A549 (cell line): Measurements from ENCODE around the gene UROC1. TPM values are rescaled to one million over a fixed set of nuclear protein-coding genes. Genes with fewer than 3 reads are reported as not detected.

Experiments used
- ATAC-seq, 2 experiments: fragments of 200-7000 bp in 1 of 2; fragments of >200 bp in 1 of 2; cut with Nextera tagmentation in 1 of 2; cut with Tn5 transposase in 1 of 2; 3 replicates each; pipeline versions ENCODE4 v1.8.0 to v1.9.1; 2018 to 2020; ENCODE audit warnings: mild to moderate bottlenecking in 1 of 2, moderate library complexity in 1 of 2
- CTCF ChIA-PET: fragments of 300-600 bp; sonication (Branson Sonifier 250); formaldehyde crosslinking; extraction: SDS; loops from one replicate; lab custom pipeline; 2021; ENCODE audit warnings: antibody characterized with exemption, inconsistent platforms; lab: Yijun Ruan, JAX
- POLR2A ChIA-PET: fragments of 350-600 bp; formaldehyde crosslinking; extraction: SDS; loops from one replicate; lab custom pipeline; 2021; ENCODE audit warnings: antibody characterized with exemption, inconsistent platforms; lab: Yijun Ruan, JAX
- DNase-seq, 2 experiments: peaks; one replicate each; pipeline versions ENCODE4 v3.0.0 to v3.0.0-alpha.2; 2011 to 2016; ENCODE audit warnings: low read depth in 1 of 2, low spot score in 1 of 2
- FAIRE-seq: peaks from 2 replicates; lab custom pipeline; 2011; peaks lifted over from hg19 to GRCh38; lab: Jason Lieb, UNC
- H3K27ac ChIP-seq, 2 experiments: fragments of >200 bp; sonication (Bioruptor Twin); formaldehyde crosslinking; 3 replicates each; pipeline ENCODE4 v1.5.1; 2016 to 2017
- H3K4me1 ChIP-seq: fragments of >200 bp; sonication (Bioruptor Twin); formaldehyde crosslinking; 3 replicates; pipeline ENCODE4 v1.6.1; 2016
- H3K4me2 ChIP-seq: fragments of >200 bp; sonication (Bioruptor Twin); formaldehyde crosslinking; 3 replicates; pipeline ENCODE4 v1.6.1; 2016
- H3K4me3 ChIP-seq: fragments of >200 bp; sonication (Bioruptor Twin); formaldehyde crosslinking; 3 replicates; pipeline ENCODE4 v1.5.1; 2016
- H3K9me3 ChIP-seq: fragments of >200 bp; sonication (Bioruptor Twin); formaldehyde crosslinking; 3 replicates; pipeline ENCODE4 v1.6.1; 2016
- CBX8 ChIP-seq: fragments of 200-600 bp; sonication (generic); IDR thresholded peaks from 2 replicates; pipeline ENCODE4 v1.6.1; 2016
- CEBPB ChIP-seq, 2 experiments: fragments of >200 bp in 1 of 2; sonication (Bioruptor Twin) in 1 of 2; formaldehyde crosslinking in 1 of 2; IDR thresholded peaks; 2 replicates each; pipeline ENCODE4 v1.6.1; 2012 to 2016
- CHD4 ChIP-seq: fragments of 200-600 bp; sonication (generic); IDR thresholded peaks from 2 replicates; pipeline ENCODE4 v1.6.1; 2016; ENCODE audit warnings: antibody characterized with exemption, mild to moderate bottlenecking, borderline replicate concordance
- EHF ChIP-seq: fragments of 250-450 bp; sonication (Bioruptor Pico); IDR thresholded peaks from 2 replicates; pipeline ENCODE4 v1.5.0; 2020; ENCODE audit warnings: mild to moderate bottlenecking
- EP300 ChIP-seq, 2 experiments: fragments of >200 bp; sonication (Bioruptor Twin); formaldehyde crosslinking; IDR thresholded peaks; 2 replicates in 1 of 2; 3 replicates in 1 of 2; pipeline ENCODE4 v1.6.1; 2016 to 2017
- ESRRA ChIP-seq: fragments of 150-350 bp; IDR thresholded peaks from 2 replicates; pipeline ENCODE4 v1.6.1; 2014; ENCODE audit warnings: mild to moderate bottlenecking, low read length, borderline replicate concordance
- GATA3 ChIP-seq: IDR thresholded peaks from 2 replicates; pipeline ENCODE4 v1.6.1; 2012; ENCODE audit warnings: borderline replicate concordance
- HOXA7 ChIP-seq: fragments of 250-450 bp; sonication (Bioruptor Pico); IDR thresholded peaks from 2 replicates; pipeline ENCODE4 v1.5.0; 2020; ENCODE audit warnings: mild to moderate bottlenecking, moderate library complexity
- HOXB13 ChIP-seq: fragments of 250-450 bp; sonication (Bioruptor Pico); IDR thresholded peaks from 2 replicates; pipeline ENCODE4 v1.5.0; 2020; ENCODE audit warnings: low read depth, mild to moderate bottlenecking, moderate library complexity
- HOXB5 ChIP-seq: fragments of 250-450 bp; sonication (Bioruptor Pico); IDR thresholded peaks from 2 replicates; pipeline ENCODE4 v1.5.0; 2020; ENCODE audit warnings: mild to moderate bottlenecking, moderate library complexity
- JUN ChIP-seq, 2 experiments: fragments of >200 bp; sonication (Bioruptor Twin); formaldehyde crosslinking; IDR thresholded peaks; 2 replicates in 1 of 2; 3 replicates in 1 of 2; pipeline ENCODE4 v1.6.1; 2016 to 2017
- KDM1A ChIP-seq: fragments of 200-600 bp; sonication (generic); IDR thresholded peaks from 2 replicates; pipeline ENCODE4 v1.6.1; 2016; ENCODE audit warnings: low read depth, mild to moderate bottlenecking
- KDM5A ChIP-seq: fragments of 200-600 bp; sonication (generic); IDR thresholded peaks from 2 replicates; pipeline ENCODE4 v1.6.1; 2016; ENCODE audit warnings: antibody characterized with exemption, mild to moderate bottlenecking
- MAFK ChIP-seq: fragments of 450-650 bp; IDR thresholded peaks from 2 replicates; pipeline ENCODE4 v1.6.1; 2014; ENCODE audit not compliant: partially characterized antibody
- NFE2L2 ChIP-seq: fragments of 150-350 bp; conservative IDR thresholded peaks from 2 replicates; pipeline ENCODE4 v1.6.1; 2014; ENCODE audit warnings: low read length
- NR3C1 ChIP-seq: fragments of >200 bp; sonication (Bioruptor Twin); formaldehyde crosslinking; IDR thresholded peaks from 3 replicates; pipeline ENCODE4 v1.6.1; 2017
- RARB ChIP-seq: fragments of 250-450 bp; sonication (Bioruptor Pico); IDR thresholded peaks from 2 replicates; pipeline ENCODE4 v1.8.0; 2021; ENCODE audit warnings: mild to moderate bottlenecking, moderate library complexity
- SMC3 ChIP-seq: fragments of >200 bp; sonication (Bioruptor Twin); formaldehyde crosslinking; IDR thresholded peaks from 3 replicates; pipeline ENCODE4 v1.6.1; 2018; ENCODE audit warnings: inconsistent platforms
- SREBF2 ChIP-seq: fragments of 450-650 bp; IDR thresholded peaks from 2 replicates; pipeline ENCODE4 v1.6.1; 2014; ENCODE audit warnings: mild to moderate bottlenecking, moderate library complexity
- ZC3H11A ChIP-seq: fragments of 450-650 bp; IDR thresholded peaks from 2 replicates; pipeline ENCODE4 v1.6.1; 2014; ENCODE audit warnings: antibody characterized with exemption, mild to moderate bottlenecking
- ZFP36 ChIP-seq: fragments of 450-650 bp; IDR thresholded peaks from 2 replicates; pipeline ENCODE4 v1.6.1; 2014; ENCODE audit warnings: borderline replicate concordance; ENCODE audit not compliant: partially characterized antibody
- ZNF302 ChIP-seq: fragments of 250-450 bp; sonication (Bioruptor Pico); IDR thresholded peaks from 2 replicates; pipeline ENCODE4 v1.9.0; 2021; ENCODE audit warnings: inconsistent platforms, mild to moderate bottlenecking, moderate library complexity
- WGBS: methylation state at CpG from one replicate; pipeline ENCODE4 v1.1.6; 2017; ENCODE audit errors: missing lambda C conversion rate; 5-methylcytosine and 5-hydroxymethylcytosine counted together
- polyA plus RNA-seq, 4 experiments: library from polyadenylated mRNA; depleted of rRNA in 3 of 4; stranded (reverse); fragments of >200 nt; fragmentation: RNase III in 1 of 4; extraction: RNeasy Plus Mini Kit Qiagen cat#74134 plus additional on column Dnase treatment in 1 of 4; gene quantifications; 2 replicates in 3 of 4; 3 replicates in 1 of 4; pipeline ENCODE4 v1.2.3, GENCODE V29; 2011 to 2017
- TF ChIP-seq, protein P1 (sequence below): IDR thresholded peaks from 2 replicates; pipeline ENCODE4 v1.6.1; 2012
- TF ChIP-seq, protein P2 (sequence below): fragments of 200-600 bp; sonication (generic); IDR thresholded peaks from 2 replicates; pipeline ENCODE4 v1.6.1; 2016; ENCODE audit warnings: antibody characterized with exemption, mild to moderate bottlenecking, moderate library complexity
- TF ChIP-seq, protein P3 (sequence below): fragments of >200 bp; sonication (Bioruptor Twin); formaldehyde crosslinking; IDR thresholded peaks from 3 replicates; pipeline ENCODE4 v1.5.1; 2016

UROC1 gene
- polyA plus RNA-seq, 2 of the 4 experiments (the other 2 are of a cell fraction), result not detected

DNA sequence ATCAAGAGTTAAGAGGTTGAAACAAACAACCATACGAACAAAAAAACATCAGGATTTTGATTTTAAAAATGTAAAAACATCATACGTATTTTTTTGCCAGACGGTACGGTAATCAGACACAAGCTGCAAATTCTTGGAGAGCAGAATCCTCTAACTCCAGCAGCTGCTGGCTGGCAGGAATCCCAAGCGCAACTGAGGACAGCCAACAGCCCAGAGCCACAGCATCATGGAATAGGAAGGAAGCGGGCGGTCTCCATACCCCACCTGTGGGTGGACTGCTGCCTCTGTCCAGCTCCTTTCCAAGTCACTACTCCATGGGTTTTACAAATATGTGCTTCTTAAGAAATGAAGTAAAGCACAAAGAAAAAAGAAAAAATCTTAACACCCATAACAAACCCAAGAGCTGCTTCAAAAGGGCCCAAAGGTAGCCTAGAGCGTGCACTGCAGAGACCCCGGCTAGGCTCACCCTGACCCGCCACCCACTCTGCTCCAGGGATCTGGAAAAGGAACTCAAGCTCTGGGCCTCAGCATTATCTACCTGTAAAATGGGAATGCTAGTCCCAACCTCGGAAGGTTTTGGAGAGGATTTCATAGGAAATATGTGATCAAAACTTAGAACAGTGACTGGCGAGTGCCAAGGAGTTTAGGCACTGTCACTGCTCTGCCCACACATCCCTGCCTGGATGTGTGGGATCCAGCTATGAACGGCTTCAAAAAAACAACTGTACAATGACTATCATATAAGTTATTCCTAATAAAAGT, 75.3 kb downstream of the UROC1 start:
- POLR2A ChIA-PET, result no interaction called here

DNA sequence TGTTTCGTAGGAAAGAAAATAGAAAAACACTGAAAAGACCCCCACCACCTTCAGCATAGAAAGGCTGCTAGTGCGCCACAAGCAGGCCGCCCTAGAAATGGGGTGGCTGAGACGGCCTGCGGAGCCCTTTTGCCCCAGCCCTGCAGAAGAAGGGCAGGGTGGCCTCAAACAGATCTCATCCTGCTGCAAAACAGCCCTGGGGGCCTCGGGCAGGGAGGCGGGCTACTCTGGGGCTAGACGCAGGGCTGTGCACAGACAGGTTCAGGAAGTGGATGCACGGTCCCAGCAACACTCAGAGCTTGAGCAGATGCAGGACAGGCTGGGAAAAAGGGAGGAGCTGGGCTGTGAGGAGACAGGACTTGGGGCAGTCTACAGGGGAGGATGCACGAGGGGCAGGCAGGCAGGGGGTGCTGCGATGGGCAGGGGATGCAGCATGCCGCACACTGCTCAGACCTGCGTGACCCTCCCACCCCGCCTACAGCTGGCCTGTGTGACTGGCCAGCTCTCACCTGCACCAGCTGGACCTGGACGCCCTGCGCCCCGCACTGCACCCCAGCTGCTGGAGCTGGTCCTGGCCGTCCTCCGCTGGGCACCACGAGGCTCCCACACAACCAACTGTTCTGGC, 76.2 kb downstream of the UROC1 start:
- Histone ChIP-seq H3K4me3 (no peak overlapping the region), H3K9me3 (no peaks in the 10 kb centered on the region), H3K4me1 (no peaks in the 10 kb centered on the region), H3K27ac (no peak overlapping the region), H3K4me2 (no peak overlapping the region)
- FAIRE-seq, result no peak
- no peak for ATAC-seq
- DNase-seq, result no peak
- CTCF ChIA-PET, result no interaction called here
- POLR2A ChIA-PET, result no interaction called here
- WGBS, result 90% methylated on average over 13 of the region's 20 CpGs
- TF ChIP-seq KDM1A, result no peak
- TF ChIP-seq NFE2L2, result no peak
- TF ChIP-seq, protein P1, sequence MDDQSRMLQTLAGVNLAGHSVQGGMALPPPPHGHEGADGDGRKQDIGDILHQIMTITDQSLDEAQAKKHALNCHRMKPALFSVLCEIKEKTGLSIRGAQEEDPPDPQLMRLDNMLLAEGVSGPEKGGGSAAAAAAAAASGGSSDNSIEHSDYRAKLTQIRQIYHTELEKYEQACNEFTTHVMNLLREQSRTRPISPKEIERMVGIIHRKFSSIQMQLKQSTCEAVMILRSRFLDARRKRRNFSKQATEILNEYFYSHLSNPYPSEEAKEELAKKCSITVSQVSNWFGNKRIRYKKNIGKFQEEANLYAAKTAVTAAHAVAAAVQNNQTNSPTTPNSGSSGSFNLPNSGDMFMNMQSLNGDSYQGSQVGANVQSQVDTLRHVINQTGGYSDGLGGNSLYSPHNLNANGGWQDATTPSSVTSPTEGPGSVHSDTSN, result no peak
- TF ChIP-seq ZC3H11A, result no peak
- no peak for TF ChIP-seq JUN (IDR thresholded peaks at IDR 0.05)
- TF ChIP-seq SMC3, result no peak
- no peak for TF ChIP-seq RARB (CRISPR knock-in tag)
- TF ChIP-seq MAFK, result no peak
- no peak for TF ChIP-seq CBX8
- TF ChIP-seq, protein P2, sequence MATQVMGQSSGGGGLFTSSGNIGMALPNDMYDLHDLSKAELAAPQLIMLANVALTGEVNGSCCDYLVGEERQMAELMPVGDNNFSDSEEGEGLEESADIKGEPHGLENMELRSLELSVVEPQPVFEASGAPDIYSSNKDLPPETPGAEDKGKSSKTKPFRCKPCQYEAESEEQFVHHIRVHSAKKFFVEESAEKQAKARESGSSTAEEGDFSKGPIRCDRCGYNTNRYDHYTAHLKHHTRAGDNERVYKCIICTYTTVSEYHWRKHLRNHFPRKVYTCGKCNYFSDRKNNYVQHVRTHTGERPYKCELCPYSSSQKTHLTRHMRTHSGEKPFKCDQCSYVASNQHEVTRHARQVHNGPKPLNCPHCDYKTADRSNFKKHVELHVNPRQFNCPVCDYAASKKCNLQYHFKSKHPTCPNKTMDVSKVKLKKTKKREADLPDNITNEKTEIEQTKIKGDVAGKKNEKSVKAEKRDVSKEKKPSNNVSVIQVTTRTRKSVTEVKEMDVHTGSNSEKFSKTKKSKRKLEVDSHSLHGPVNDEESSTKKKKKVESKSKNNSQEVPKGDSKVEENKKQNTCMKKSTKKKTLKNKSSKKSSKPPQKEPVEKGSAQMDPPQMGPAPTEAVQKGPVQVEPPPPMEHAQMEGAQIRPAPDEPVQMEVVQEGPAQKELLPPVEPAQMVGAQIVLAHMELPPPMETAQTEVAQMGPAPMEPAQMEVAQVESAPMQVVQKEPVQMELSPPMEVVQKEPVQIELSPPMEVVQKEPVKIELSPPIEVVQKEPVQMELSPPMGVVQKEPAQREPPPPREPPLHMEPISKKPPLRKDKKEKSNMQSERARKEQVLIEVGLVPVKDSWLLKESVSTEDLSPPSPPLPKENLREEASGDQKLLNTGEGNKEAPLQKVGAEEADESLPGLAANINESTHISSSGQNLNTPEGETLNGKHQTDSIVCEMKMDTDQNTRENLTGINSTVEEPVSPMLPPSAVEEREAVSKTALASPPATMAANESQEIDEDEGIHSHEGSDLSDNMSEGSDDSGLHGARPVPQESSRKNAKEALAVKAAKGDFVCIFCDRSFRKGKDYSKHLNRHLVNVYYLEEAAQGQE, result no peak
- TF ChIP-seq EP300 (IDR thresholded peaks at IDR 0.05), result no peak
- no peak for TF ChIP-seq CHD4
- TF ChIP-seq, protein P3, sequence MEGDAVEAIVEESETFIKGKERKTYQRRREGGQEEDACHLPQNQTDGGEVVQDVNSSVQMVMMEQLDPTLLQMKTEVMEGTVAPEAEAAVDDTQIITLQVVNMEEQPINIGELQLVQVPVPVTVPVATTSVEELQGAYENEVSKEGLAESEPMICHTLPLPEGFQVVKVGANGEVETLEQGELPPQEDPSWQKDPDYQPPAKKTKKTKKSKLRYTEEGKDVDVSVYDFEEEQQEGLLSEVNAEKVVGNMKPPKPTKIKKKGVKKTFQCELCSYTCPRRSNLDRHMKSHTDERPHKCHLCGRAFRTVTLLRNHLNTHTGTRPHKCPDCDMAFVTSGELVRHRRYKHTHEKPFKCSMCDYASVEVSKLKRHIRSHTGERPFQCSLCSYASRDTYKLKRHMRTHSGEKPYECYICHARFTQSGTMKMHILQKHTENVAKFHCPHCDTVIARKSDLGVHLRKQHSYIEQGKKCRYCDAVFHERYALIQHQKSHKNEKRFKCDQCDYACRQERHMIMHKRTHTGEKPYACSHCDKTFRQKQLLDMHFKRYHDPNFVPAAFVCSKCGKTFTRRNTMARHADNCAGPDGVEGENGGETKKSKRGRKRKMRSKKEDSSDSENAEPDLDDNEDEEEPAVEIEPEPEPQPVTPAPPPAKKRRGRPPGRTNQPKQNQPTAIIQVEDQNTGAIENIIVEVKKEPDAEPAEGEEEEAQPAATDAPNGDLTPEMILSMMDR, result no peak
- no peak for TF ChIP-seq HOXB5
- no peak for TF ChIP-seq KDM5A

More for the DNA sequence above, 75.3 kb downstream of the UROC1 start:
- H3K27ac ChIP-seq, result no peak overlapping the region
- TF ChIP-seq ZFP36 (no peak), NR3C1 (no peak), SMC3 (no peak), HOXB13 (no peak), ZNF302 (no peak), RARB (CRISPR knock-in tag) (no peak), EHF (no peak), CEBPB (IDR thresholded peaks at IDR 0.05) (no peak), HOXA7 (CRISPR knock-in tag) (no peak), SREBF2 (no peak), GATA3 (no peak), ESRRA (no peak)
- CTCF ChIA-PET, result no interaction called here
- H3K9me3 ChIP-seq, result no peaks in the 10 kb centered on the region
- ATAC-seq (no peak), FAIRE-seq (no peak), DNase-seq (no peak)
- H3K4me1 ChIP-seq, result no peaks in the 10 kb centered on the region
- H3K4me2 ChIP-seq, result no peak overlapping the region
- no peak overlapping the region for H3K4me3 ChIP-seq
- 92% methylated on average over 13 of the region's 13 CpGs for WGBS
